GM23338 (cell line): ENCODE data around the gene PTPRQ. TPM values are rescaled to one million over a fixed set of nuclear protein-coding genes. Genes with fewer than 3 reads are reported as not detected.

Experiments
- ATAC-seq: fragments of 200-7000 bp; cut with Tn5 transposase; 3 replicates; pipeline ENCODE4 v1.9.1; 2020
- DNase-seq: peaks from one replicate; pipeline ENCODE4 v3.0.0-alpha.2; 2015; ENCODE audit warnings: low spot score
- H2AFZ ChIP-seq: fragments of 200-600 bp; sonication (generic); 2 replicates; pipeline ENCODE4 v1.8.0; 2016; ENCODE audit warnings: antibody characterized with exemption, mild to moderate bottlenecking, moderate library complexity
- H3F3A ChIP-seq: fragments of 200-600 bp; sonication (generic); replicated peaks from 2 replicates; pipeline ENCODE4 v1.8.0; 2017; ENCODE audit warnings: antibody characterized with exemption, mixed run types, low read depth
- H3K27ac ChIP-seq: fragments of 200-600 bp; sonication (generic); 2 replicates; pipeline ENCODE4 v1.6.1; 2016; ENCODE audit warnings: low read depth
- H3K27me3 ChIP-seq: fragments of 200-600 bp; sonication (generic); 2 replicates; pipeline ENCODE4 v1.8.0; 2016; ENCODE audit warnings: mild to moderate bottlenecking, mixed run types, moderate library complexity; ENCODE audit not compliant: insufficient read depth
- H3K36me3 ChIP-seq: fragments of 200-600 bp; sonication (generic); 2 replicates; pipeline ENCODE4 v1.8.0; 2016; ENCODE audit warnings: mild to moderate bottlenecking; ENCODE audit not compliant: insufficient read depth
- H3K4me1 ChIP-seq: fragments of 200-600 bp; sonication (generic); 2 replicates; pipeline ENCODE4 v1.8.0; 2016; ENCODE audit warnings: mild to moderate bottlenecking, moderate library complexity; ENCODE audit not compliant: insufficient read depth
- H3K4me2 ChIP-seq: fragments of 200-600 bp; sonication (generic); 2 replicates; pipeline ENCODE4 v1.7.1; 2017; ENCODE audit warnings: mixed run types
- H3K4me3 ChIP-seq: fragments of 200-600 bp; sonication (generic); 2 replicates; pipeline ENCODE4 v1.6.1; 2016; ENCODE audit warnings: mixed run types
- H3K79me2 ChIP-seq: fragments of 200-600 bp; sonication (generic); replicated peaks from 2 replicates; pipeline ENCODE4 v1.8.0; 2017; ENCODE audit warnings: mild to moderate bottlenecking; ENCODE audit not compliant: insufficient read depth
- H3K9me2 ChIP-seq: fragments of 200-600 bp; sonication (generic); 2 replicates; pipeline ENCODE4 v1.8.0; 2017; ENCODE audit not compliant: insufficient read depth
- H4K20me1 ChIP-seq: fragments of 200-600 bp; sonication (generic); replicated peaks from 2 replicates; pipeline ENCODE4 v1.8.0; 2017; ENCODE audit warnings: mild to moderate bottlenecking; ENCODE audit not compliant: insufficient read depth
- H3K27ac Mint-ChIP-seq: 2 replicates; pipeline ENCODE4 v1.8.0; 2020; ENCODE audit warnings: inconsistent platforms, mild to moderate bottlenecking, moderate library complexity, mixed read lengths
- H3K27me3 Mint-ChIP-seq: 3 replicates; pipeline ENCODE4 v1.8.0; 2022; ENCODE audit warnings: low read depth, mild to moderate bottlenecking, moderate library complexity, mixed read lengths, inconsistent platforms; ENCODE audit not compliant: insufficient read depth, poor library complexity
- H3K36me3 Mint-ChIP-seq: 3 replicates; pipeline ENCODE4 v1.8.0; 2021; ENCODE audit warnings: low read depth, mild to moderate bottlenecking, inconsistent platforms, moderate library complexity, mixed read lengths
- H3K4me1 Mint-ChIP-seq: 3 replicates; pipeline ENCODE4 v1.8.0; 2020; ENCODE audit warnings: mild to moderate bottlenecking, inconsistent platforms, mixed read lengths
- H3K4me3 Mint-ChIP-seq: 3 replicates; pipeline ENCODE4 v1.8.0; 2021; ENCODE audit warnings: moderate library complexity, mild to moderate bottlenecking, inconsistent platforms, mixed read lengths
- H3K9me3 Mint-ChIP-seq: 3 replicates; pipeline ENCODE4 v1.8.0; 2020; ENCODE audit warnings: moderate library complexity, mild to moderate bottlenecking, inconsistent platforms, mixed read lengths
- CTCF ChIP-seq, 2 experiments: fragments of 200-600 bp in 1 of 2; sonication (generic) in 1 of 2; conservative IDR thresholded peaks; 2 replicates each; pipeline versions ENCODE4 v1.5.1 to v1.6.1; 2016 to 2017; ENCODE audit warnings: antibody characterized with exemption in 2 of 2, low read depth in 2 of 2, mild to moderate bottlenecking in 2 of 2, moderate library complexity in 1 of 2
- EZH2phosphoT487 ChIP-seq: fragments of 200-600 bp; sonication (generic); IDR thresholded peaks from one replicate; pipeline ENCODE4 v1.8.1; 2018; ENCODE audit warnings: antibody characterized with exemption; ENCODE audit not compliant: unreplicated experiment
- JUNB ChIP-seq: IDR thresholded peaks from one replicate; pipeline ENCODE4 v1.6.1; 2016; ENCODE audit warnings: antibody characterized with exemption; ENCODE audit not compliant: unreplicated experiment
- NANOG ChIP-seq: IDR thresholded peaks from 2 replicates; pipeline ENCODE4 v1.6.1; 2016; ENCODE audit warnings: antibody characterized with exemption, borderline replicate concordance
- POLR2AphosphoS5 ChIP-seq: IDR thresholded peaks from 2 replicates; pipeline ENCODE4 v1.6.1; 2016; ENCODE audit warnings: antibody characterized with exemption, low read depth
- ZNF114 ChIP-seq: fragments of 250-450 bp; sonication (Bioruptor Pico); IDR thresholded peaks from 2 replicates; pipeline ENCODE4 v1.5.0; 2020; ENCODE audit warnings: mild to moderate bottlenecking, moderate library complexity
- ZNF331 ChIP-seq: fragments of 250-450 bp; sonication (Bioruptor Pico); IDR thresholded peaks from 2 replicates; pipeline ENCODE4 v1.5.0; 2020; ENCODE audit warnings: low read depth, mild to moderate bottlenecking, moderate library complexity
- polyA plus RNA-seq: library from polyadenylated mRNA; unstranded; fragments of >200 nt; fragmentation: Nextera tagmentation; extraction: Ambion mirVana; gene quantifications from 2 replicates; pipeline ENCODE4 v1.2.1, GENCODE V29; 2016
- total RNA-seq: library from RNA; depleted of rRNA; stranded (reverse); fragments of >200 nt; shearing (Covaris generic); gene quantifications from 2 replicates; pipeline ENCODE4 v1.2.3, GENCODE V29; 2014
- TF ChIP-seq, protein P1 (sequence below): IDR thresholded peaks from one replicate; pipeline ENCODE4 v1.6.1; 2018; ENCODE audit warnings: antibody characterized with exemption; ENCODE audit not compliant: unreplicated experiment
- TF ChIP-seq, protein P2 (sequence below): IDR thresholded peaks from 2 replicates; pipeline ENCODE4 v1.6.1; 2016; ENCODE audit warnings: antibody characterized with exemption

PTPRQ gene
- total and polyA plus RNA-seq, 2 experiments from 2014 or later, result not detected

- Mint-ChIP-seq H3K27ac (no peak overlapping the region), H3K36me3 (0 out of 3 replicates have a peak, but pooled peaks cover 4% of the 10 kb centered on the region), H3K27me3 (no peaks in the 10 kb centered on the region), H3K9me3 (peaks cover 12% of the 10 kb centered on the region; the same call in 2 of the 3 replicates), H3K4me1 (no peaks in the 10 kb centered on the region), H3K4me3 (no peak overlapping the region)
- Histone ChIP-seq H3K27ac (no peak overlapping the region), H3K79me2 (no peaks in the 10 kb centered on the region), H3K4me2 (no peak overlapping the region), H3K27me3 (no peaks in the 10 kb centered on the region), H3K9me2 (no peaks in the 10 kb centered on the region), H3K36me3 (no peaks in the 10 kb centered on the region), H3K4me3 (no peak overlapping the region), H3F3A (no peaks in the 10 kb centered on the region), H2AFZ (no peak overlapping the region), H3K4me1 (no peaks in the 10 kb centered on the region), H4K20me1 (no peaks in the 10 kb centered on the region)
- no peak for DNase-seq
- ATAC-seq, result no peak
- TF ChIP-seq ZNF114 (CRISPR knock-in tag) (no peak), ZNF331 (no peak), POLR2AphosphoS5 (no peak), JUNB (no peak), NANOG (no peak), EZH2phosphoT487 (no peak)
- TF ChIP-seq, protein P1, sequence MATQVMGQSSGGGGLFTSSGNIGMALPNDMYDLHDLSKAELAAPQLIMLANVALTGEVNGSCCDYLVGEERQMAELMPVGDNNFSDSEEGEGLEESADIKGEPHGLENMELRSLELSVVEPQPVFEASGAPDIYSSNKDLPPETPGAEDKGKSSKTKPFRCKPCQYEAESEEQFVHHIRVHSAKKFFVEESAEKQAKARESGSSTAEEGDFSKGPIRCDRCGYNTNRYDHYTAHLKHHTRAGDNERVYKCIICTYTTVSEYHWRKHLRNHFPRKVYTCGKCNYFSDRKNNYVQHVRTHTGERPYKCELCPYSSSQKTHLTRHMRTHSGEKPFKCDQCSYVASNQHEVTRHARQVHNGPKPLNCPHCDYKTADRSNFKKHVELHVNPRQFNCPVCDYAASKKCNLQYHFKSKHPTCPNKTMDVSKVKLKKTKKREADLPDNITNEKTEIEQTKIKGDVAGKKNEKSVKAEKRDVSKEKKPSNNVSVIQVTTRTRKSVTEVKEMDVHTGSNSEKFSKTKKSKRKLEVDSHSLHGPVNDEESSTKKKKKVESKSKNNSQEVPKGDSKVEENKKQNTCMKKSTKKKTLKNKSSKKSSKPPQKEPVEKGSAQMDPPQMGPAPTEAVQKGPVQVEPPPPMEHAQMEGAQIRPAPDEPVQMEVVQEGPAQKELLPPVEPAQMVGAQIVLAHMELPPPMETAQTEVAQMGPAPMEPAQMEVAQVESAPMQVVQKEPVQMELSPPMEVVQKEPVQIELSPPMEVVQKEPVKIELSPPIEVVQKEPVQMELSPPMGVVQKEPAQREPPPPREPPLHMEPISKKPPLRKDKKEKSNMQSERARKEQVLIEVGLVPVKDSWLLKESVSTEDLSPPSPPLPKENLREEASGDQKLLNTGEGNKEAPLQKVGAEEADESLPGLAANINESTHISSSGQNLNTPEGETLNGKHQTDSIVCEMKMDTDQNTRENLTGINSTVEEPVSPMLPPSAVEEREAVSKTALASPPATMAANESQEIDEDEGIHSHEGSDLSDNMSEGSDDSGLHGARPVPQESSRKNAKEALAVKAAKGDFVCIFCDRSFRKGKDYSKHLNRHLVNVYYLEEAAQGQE, result no peak
- TF ChIP-seq, protein P2, sequence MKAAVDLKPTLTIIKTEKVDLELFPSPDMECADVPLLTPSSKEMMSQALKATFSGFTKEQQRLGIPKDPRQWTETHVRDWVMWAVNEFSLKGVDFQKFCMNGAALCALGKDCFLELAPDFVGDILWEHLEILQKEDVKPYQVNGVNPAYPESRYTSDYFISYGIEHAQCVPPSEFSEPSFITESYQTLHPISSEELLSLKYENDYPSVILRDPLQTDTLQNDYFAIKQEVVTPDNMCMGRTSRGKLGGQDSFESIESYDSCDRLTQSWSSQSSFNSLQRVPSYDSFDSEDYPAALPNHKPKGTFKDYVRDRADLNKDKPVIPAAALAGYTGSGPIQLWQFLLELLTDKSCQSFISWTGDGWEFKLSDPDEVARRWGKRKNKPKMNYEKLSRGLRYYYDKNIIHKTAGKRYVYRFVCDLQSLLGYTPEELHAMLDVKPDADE, result no peak
These were observed 73.6 kb downstream of the PTPRQ start for GRCh38 chr12:80517655-80518054.

- Histone ChIP-seq H3K4me3 (no peak overlapping the region), H3K4me2 (no peak overlapping the region), H2AFZ (no peak overlapping the region)
- no peak for TF ChIP-seq ZNF114 (CRISPR knock-in tag)
- TF ChIP-seq NANOG, result no peak
- TF ChIP-seq CTCF (conservative IDR thresholded peaks at IDR 0.05; ENCODE audit: low read depth in 2 of 2), result no peak
- TF ChIP-seq, protein P1, result no peak
- TF ChIP-seq, protein P2, result no peak
- TF ChIP-seq ZNF331, result no peak
These were observed 87.6 kb downstream of the PTPRQ start for GRCh38 chr12:80531646-80532045.

More at GRCh38 chr12:80531646-80532045, 87.6 kb downstream of the PTPRQ start:
- Mint-ChIP-seq H3K4me1 (no peaks in the 10 kb centered on the region), H3K27ac (no peak overlapping the region), H3K27me3 (no peaks in the 10 kb centered on the region), H3K36me3 (no peaks in the 10 kb centered on the region), H3K9me3 (no peaks in the 10 kb centered on the region), H3K4me3 (no peak overlapping the region)
- Histone ChIP-seq H3K79me2 (no peaks in the 10 kb centered on the region), H3K9me2 (no peaks in the 10 kb centered on the region), H3K4me1 (no peaks in the 10 kb centered on the region), H3K27ac (no peak overlapping the region), H3F3A (no peaks in the 10 kb centered on the region), H4K20me1 (no peaks in the 10 kb centered on the region), H3K36me3 (no peaks in the 10 kb centered on the region), H3K27me3 (no peaks in the 10 kb centered on the region)
- no peak for DNase-seq
- no peak for ATAC-seq
